Psoas muscle (tissue), 8 donors: Measurements from ENCODE around the gene MEIS2. TPM values are rescaled to one million over a fixed set of nuclear protein-coding genes. Genes with fewer than 3 reads are reported as not detected.

ENCODE experiments used
- ATAC-seq, 4 donors: fragments of 200-7000 bp; cut with Tn5 transposase; one replicate each; pipeline ENCODE4 v1.9.1; 2020; ENCODE audit warnings: moderate library complexity in 3 of 4, mild to moderate bottlenecking in 2 of 4
- DNase-seq, 2 donors: peaks; one replicate each; pipeline ENCODE4 v3.0.0-alpha.2; 2020
- H3K27ac ChIP-seq: fragments of 200-600 bp; one replicate; pipeline ENCODE4 v1.8.0; 2022
- H3K27me3 ChIP-seq, 3 donors: fragments of 200-600 bp in 1 of 3; one replicate each; pipeline versions ENCODE4 v1.6.1 to v1.8.0; 2013 to 2022; ENCODE audit warnings: low read length in 2 of 3, mild to moderate bottlenecking in 2 of 3, moderate library complexity in 1 of 3; ENCODE audit not compliant: insufficient read depth in 3 of 3
- H3K36me3 ChIP-seq, 2 donors: fragments of 200-600 bp in 1 of 2; one replicate each; pipeline versions ENCODE4 v1.6.1 to v1.8.0; 2013 to 2022; ENCODE audit warnings: low read depth in 1 of 2, mild to moderate bottlenecking in 1 of 2, moderate library complexity in 1 of 2; ENCODE audit not compliant: insufficient read depth in 1 of 2
- H3K4me1 ChIP-seq: fragments of 200-600 bp; one replicate; pipeline ENCODE4 v1.8.0; 2022
- H3K4me3 ChIP-seq: fragments of 200-600 bp; one replicate; pipeline ENCODE4 v1.8.0; 2022; ENCODE audit warnings: mild to moderate bottlenecking
- H3K9me3 ChIP-seq: fragments of 200-600 bp; one replicate; pipeline ENCODE4 v1.8.0; 2022
- WGBS, 3 donors: extraction: QIAGEN DNeasy Blood & Tissue Kit; methylation state at CpG; one replicate each; pipeline versions ENCODE4 v1.1.6 to v1.1.7; 2013; 5-methylcytosine and 5-hydroxymethylcytosine counted together
- intact Hi-C, 2 donors: fragments of 100-400 bp; cut with DNase I; formaldehyde crosslinking; loops; one replicate each; pipeline versions ENCODE4 v1.11.0 to v1.14.2; 2022
- polyA plus RNA-seq, 3 donors: library from polyadenylated mRNA; stranded (reverse); fragments of 200-250 nt; gene quantifications; one replicate each; pipeline ENCODE4 v1.2.3, GENCODE V29; 2013
- total RNA-seq, 4 donors: library from RNA; stranded (reverse); fragmentation: NEBNext Ultra II Directional in 2 of 4; extraction: Animal tissue kit (Norgen Biotek cat#: 25700) in 2 of 4; gene quantifications; one replicate each; pipeline versions ENCODE4 v1.2.1 to v1.2.4, GENCODE V29; 2021 to 2023
- TF ChIP-seq, protein P1 (sequence below): fragments of 200-600 bp; IDR thresholded peaks from one replicate; pipeline ENCODE4 v1.8.0; 2022; ENCODE audit warnings: antibody characterized with exemption
- donor health status: healthy with polysubstance abuse.
- donor health status: DM: no; HTN: no; CAD: no; lungs with moderate emphysema.
- donor health status: Bipolar disorder and iron deficiency.
- donor health status: healthy.
- donor health status: DM: yes; HTN: yes; CAD: no.
- donor health status: DM: no; HTN: no; CAD: no.
- donor health status: DM: no; HTN: no; CAD: no.
- donor health status: DM: yes; HTN: yes; CAD: no.

MEIS2 gene
- total and polyA plus RNA-seq, 7 donors, result 0.42 to 24.3 (median 1.9) TPM

DNA sequence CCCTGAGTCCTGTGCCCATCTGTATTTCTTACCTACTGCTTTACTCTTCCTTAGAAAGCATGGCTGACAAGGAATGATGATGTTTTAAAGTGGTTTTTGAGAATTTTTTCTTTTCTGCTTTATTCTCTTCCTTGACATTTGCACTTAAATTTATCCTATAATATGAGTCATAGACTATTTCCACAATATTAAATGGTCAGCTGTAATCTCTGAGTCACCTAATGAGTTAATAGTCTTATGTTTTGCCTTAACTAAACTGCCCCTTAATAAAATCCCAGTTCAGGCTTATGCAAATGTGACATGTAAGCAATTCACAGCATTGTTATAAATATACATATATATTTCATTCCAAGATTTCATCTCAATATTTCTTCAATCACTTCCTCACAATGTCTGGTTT lies 23.8 kb downstream of the MEIS2 start:
- DNase-seq (no peak), ATAC-seq (no peak)
- H3K27me3 ChIP-seq, result peaks cover 0 to 4% (median 3%) of the 10 kb centered on the region in 3 donors
- H3K9me3 ChIP-seq, result no peaks in the 10 kb centered on the region
- H3K27ac ChIP-seq, result no peak overlapping the region
- no peak overlapping the region for H3K4me3 ChIP-seq
- no peaks in the 10 kb centered on the region for H3K4me1 ChIP-seq
- intact Hi-C loops, result no loop called here
- TF ChIP-seq, protein P1, sequence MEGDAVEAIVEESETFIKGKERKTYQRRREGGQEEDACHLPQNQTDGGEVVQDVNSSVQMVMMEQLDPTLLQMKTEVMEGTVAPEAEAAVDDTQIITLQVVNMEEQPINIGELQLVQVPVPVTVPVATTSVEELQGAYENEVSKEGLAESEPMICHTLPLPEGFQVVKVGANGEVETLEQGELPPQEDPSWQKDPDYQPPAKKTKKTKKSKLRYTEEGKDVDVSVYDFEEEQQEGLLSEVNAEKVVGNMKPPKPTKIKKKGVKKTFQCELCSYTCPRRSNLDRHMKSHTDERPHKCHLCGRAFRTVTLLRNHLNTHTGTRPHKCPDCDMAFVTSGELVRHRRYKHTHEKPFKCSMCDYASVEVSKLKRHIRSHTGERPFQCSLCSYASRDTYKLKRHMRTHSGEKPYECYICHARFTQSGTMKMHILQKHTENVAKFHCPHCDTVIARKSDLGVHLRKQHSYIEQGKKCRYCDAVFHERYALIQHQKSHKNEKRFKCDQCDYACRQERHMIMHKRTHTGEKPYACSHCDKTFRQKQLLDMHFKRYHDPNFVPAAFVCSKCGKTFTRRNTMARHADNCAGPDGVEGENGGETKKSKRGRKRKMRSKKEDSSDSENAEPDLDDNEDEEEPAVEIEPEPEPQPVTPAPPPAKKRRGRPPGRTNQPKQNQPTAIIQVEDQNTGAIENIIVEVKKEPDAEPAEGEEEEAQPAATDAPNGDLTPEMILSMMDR, result no peak
- no peaks in the 10 kb centered on the region for H3K36me3 ChIP-seq

DNA sequence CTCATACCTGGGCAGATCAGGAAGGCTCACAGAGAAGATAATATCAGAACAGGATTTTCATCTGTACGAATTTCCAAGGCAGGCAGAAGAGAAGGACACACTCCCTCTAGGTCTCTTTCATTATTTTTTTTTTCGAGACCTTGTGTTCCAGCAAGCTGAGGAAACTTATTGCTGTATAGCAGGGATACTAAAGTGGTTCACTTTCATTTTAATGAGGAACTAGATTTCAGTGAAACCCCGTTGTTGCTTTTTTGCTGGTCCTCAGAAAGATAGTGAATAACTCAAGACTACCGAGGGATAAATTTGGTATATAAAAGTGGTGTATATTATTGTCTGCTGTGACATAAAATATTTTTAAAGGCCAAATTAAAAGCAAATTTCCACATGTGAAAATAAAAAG lies 24.6 kb downstream of the MEIS2 start:
- H3K9me3 ChIP-seq, result no peaks in the 10 kb centered on the region
- no peak overlapping the region for H3K4me3 ChIP-seq
- WGBS, 3 donors, result 87 to 91% (median 90%) methylated on average over 4 of the region's 4 CpGs
- no peak for DNase-seq
- TF ChIP-seq, protein P1, result no peak
- intact Hi-C loops, result no loop called here
- H3K4me1 ChIP-seq, result no peaks in the 10 kb centered on the region
- H3K36me3 ChIP-seq, result no peaks in the 10 kb centered on the region
- H3K27ac ChIP-seq, result no peak overlapping the region
- no peak for ATAC-seq
- H3K27me3 ChIP-seq, result peaks cover 0 to 4% (median 3%) of the 10 kb centered on the region in 3 donors

GRCh38 chr15:37072181-37072580 lies 28.2 kb downstream of the MEIS2 start:
- WGBS, 3 donors, result 89 to 100% (median 100%) methylated on average over 1 of the region's 1 CpG
- H3K36me3 ChIP-seq, result no peaks in the 10 kb centered on the region
- H3K27me3 ChIP-seq, result peaks cover 0 to 4% (median 4%) of the 10 kb centered on the region in 3 donors
- DNase-seq (no peak), ATAC-seq (no peak)
- TF ChIP-seq, protein P1, result no peak
- no peak overlapping the region for H3K4me3 ChIP-seq
- no peaks in the 10 kb centered on the region for H3K9me3 ChIP-seq
- no peaks in the 10 kb centered on the region for H3K4me1 ChIP-seq
- intact Hi-C loops, result no loop called here
- H3K27ac ChIP-seq, result no peak overlapping the region

DNA sequence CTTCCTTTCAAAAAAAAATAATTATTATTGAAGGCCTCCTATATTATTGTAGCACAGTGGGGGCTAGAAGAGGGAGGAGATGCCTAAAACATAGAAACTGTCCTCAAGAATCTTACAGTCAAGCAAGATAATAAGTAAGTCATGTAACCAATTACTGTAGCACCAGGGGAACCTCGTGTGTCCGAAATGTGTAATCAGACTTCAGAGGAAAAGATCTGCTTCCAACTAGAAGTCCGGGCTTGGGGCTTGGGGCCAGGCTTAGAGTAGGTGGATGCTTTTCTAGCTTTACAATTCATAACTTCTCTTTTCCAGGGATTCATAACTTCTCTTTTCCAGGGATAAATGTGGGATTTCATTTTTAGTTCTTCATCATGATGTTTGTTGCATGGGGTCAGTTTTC lies 29.2 kb downstream of the MEIS2 start:
- TF ChIP-seq, protein P1, result no peak
- Histone ChIP-seq H3K27ac (no peak overlapping the region), H3K9me3 (no peaks in the 10 kb centered on the region), H3K36me3 (no peaks in the 10 kb centered on the region), H3K4me3 (no peak overlapping the region), H3K4me1 (no peaks in the 10 kb centered on the region), H3K27me3 (peaks cover 0 to 4% (median 4%) of the 10 kb centered on the region in 3 donors)
- intact Hi-C loops, result no loop called here
- no peak for DNase-seq
- 70 to 74% (median 70%) methylated on average over 3 of the region's 3 CpGs for WGBS, 3 donors
- no peak for ATAC-seq

GRCh38 chr15:37070686-37071085 lies 29.7 kb downstream of the MEIS2 start:
- WGBS, 3 donors, result 42 to 78% (median 77%) methylated on average over 2 of the region's 2 CpGs
- no peak overlapping the region for H3K27ac ChIP-seq
- no peak for ATAC-seq
- peaks cover 0 to 4% (median 4%) of the 10 kb centered on the region in 3 donors for H3K27me3 ChIP-seq
- H3K36me3 ChIP-seq, result no peaks in the 10 kb centered on the region
- no peaks in the 10 kb centered on the region for H3K9me3 ChIP-seq
- no peak for DNase-seq
- no peak overlapping the region for H3K4me3 ChIP-seq
- TF ChIP-seq, protein P1, result no peak
- intact Hi-C loops, result no loop called here
- no peaks in the 10 kb centered on the region for H3K4me1 ChIP-seq
